HepG2 (cell line): ENCODE measurements around the gene SDK2.

Experiments used
- CBX1 ChIP-seq: IDR thresholded peaks from one replicate; pipeline ENCODE4 v1.6.1; 2016; ENCODE audit warnings: antibody characterized with exemption, low read depth
- CEBPB ChIP-seq: IDR thresholded peaks from 2 replicates; pipeline ENCODE4 v1.6.1; 2011; ENCODE audit warnings: low read depth, low read length, improper control_type of control experiment, borderline replicate concordance
- NFIC ChIP-seq: IDR thresholded peaks from 2 replicates; pipeline ENCODE4 v1.6.1; 2012; ENCODE audit warnings: mild to moderate bottlenecking, low read length, inconsistent platforms
- PCBP2 ChIP-seq: fragments of 200-400 bp; formaldehyde crosslinking; optimal IDR thresholded peaks from 2 replicates; pipeline ENCODE3; 2018; ENCODE audit warnings: low read length, low read depth; ENCODE audit not compliant: poor library complexity, severe bottlenecking
- POLR2A ChIP-seq, 2 experiments: IDR thresholded peaks; 2 replicates each; pipeline ENCODE4 v1.6.1; 2011; ENCODE audit warnings: low read depth in 2 of 2, low read length in 2 of 2, mild to moderate bottlenecking in 1 of 2, moderate library complexity in 1 of 2; ENCODE audit not compliant: insufficient read depth in 1 of 2
- ZC3H4 ChIP-seq: sonication (generic); formaldehyde crosslinking; IDR thresholded peaks from 2 replicates; pipeline ENCODE4 v1.4.0; 2020; ENCODE audit warnings: missing genetic modification reagents, borderline replicate concordance
- ZNF224 ChIP-seq: sonication (generic); formaldehyde crosslinking; IDR thresholded peaks from 2 replicates; pipeline ENCODE4 v1.5.0; 2020; ENCODE audit warnings: mild to moderate bottlenecking, missing genetic modification reagents
- ZNF589 ChIP-seq: sonication (generic); formaldehyde crosslinking; conservative IDR thresholded peaks from 2 replicates; pipeline ENCODE4 v1.8.0; 2022; ENCODE audit warnings: mild to moderate bottlenecking, moderate library complexity, missing genetic modification reagents
- TF ChIP-seq, protein P1 (sequence below): sonication (generic); formaldehyde crosslinking; IDR thresholded peaks from 2 replicates; pipeline ENCODE4 v1.8.1; 2023; ENCODE audit warnings: missing genetic modification reagents, inconsistent platforms, borderline replicate concordance
- TF ChIP-seq, protein P2 (sequence below): IDR thresholded peaks from 2 replicates; pipeline ENCODE4 v1.6.1; 2016; ENCODE audit warnings: low read depth
- TF ChIP-seq, protein P3 (sequence below): sonication (generic); formaldehyde crosslinking; IDR thresholded peaks from 2 replicates; pipeline ENCODE4 v1.5.0; 2020; ENCODE audit warnings: mild to moderate bottlenecking, missing genetic modification reagents, moderate library complexity
- TF ChIP-seq, protein P4 (sequence below): IDR thresholded peaks from 2 replicates; pipeline ENCODE4 v1.6.1; 2016; ENCODE audit warnings: control low read depth

DNA sequence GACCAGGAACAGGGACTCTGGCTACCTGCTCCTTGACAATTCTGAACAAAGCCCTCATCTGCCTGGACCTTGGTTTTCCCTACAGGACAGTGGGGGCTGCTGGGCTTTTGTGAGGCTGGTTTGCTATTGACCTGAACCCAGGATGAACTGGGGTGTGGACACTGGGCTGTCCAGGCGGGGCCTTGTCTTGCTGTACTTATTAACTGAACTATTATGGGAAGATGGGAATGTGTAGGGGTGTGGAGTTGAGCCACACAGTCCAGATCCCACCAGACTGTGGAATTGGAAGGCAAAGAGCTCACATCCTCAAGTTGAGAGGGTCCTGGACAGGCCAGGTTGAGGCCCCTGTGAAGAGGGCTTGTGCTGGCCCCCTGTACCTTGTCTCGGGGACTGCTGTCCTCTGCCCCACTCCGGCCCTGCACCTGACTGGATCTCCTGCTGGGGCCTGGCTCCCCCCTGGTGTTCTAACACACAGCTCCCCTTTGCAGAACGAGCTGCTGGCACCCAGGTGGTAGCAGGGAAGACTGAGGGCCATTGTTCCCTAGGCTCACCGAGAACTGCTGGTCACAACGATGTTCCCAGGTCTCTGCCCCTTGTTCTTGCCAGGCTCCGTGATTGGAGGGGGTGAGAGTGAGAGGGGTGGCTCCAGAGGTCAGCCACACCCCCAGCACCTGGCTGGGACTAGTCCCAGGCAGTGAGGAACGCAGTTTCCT is 280.6 kb downstream of the SDK2 start:
- TF ChIP-seq POLR2A (IDR thresholded peaks at IDR 0.05; ENCODE audit: insufficient read depth in 1 of 2, low read depth in 2 of 2, low read length in 2 of 2) = no peak
- no peak for TF ChIP-seq CEBPB
- TF ChIP-seq CBX1 = no peak
- TF ChIP-seq, protein P1, sequence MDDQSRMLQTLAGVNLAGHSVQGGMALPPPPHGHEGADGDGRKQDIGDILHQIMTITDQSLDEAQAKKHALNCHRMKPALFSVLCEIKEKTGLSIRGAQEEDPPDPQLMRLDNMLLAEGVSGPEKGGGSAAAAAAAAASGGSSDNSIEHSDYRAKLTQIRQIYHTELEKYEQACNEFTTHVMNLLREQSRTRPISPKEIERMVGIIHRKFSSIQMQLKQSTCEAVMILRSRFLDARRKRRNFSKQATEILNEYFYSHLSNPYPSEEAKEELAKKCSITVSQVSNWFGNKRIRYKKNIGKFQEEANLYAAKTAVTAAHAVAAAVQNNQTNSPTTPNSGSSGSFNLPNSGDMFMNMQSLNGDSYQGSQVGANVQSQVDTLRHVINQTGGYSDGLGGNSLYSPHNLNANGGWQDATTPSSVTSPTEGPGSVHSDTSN (CRISPR knock-in tag) = no peak
- no peak for TF ChIP-seq NFIC
- TF ChIP-seq, protein P2, sequence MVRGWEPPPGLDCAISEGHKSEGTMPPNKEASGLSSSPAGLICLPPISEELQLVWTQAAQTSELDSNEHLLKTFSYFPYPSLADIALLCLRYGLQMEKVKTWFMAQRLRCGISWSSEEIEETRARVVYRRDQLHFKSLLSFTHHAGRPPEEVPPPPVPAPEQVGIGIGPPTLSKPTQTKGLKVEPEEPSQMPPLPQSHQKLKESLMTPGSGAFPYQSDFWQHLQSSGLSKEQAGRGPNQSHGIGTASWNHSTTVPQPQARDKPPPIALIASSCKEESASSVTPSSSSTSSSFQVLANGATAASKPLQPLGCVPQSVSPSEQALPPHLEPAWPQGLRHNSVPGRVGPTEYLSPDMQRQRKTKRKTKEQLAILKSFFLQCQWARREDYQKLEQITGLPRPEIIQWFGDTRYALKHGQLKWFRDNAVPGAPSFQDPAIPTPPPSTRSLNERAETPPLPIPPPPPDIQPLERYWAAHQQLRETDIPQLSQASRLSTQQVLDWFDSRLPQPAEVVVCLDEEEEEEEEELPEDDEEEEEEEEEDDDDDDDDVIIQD (CRISPR knock-in tag) = no peak
- TF ChIP-seq PCBP2 = no peak
- TF ChIP-seq ZC3H4 (CRISPR knock-in tag) = no peak
- TF ChIP-seq, protein P3, sequence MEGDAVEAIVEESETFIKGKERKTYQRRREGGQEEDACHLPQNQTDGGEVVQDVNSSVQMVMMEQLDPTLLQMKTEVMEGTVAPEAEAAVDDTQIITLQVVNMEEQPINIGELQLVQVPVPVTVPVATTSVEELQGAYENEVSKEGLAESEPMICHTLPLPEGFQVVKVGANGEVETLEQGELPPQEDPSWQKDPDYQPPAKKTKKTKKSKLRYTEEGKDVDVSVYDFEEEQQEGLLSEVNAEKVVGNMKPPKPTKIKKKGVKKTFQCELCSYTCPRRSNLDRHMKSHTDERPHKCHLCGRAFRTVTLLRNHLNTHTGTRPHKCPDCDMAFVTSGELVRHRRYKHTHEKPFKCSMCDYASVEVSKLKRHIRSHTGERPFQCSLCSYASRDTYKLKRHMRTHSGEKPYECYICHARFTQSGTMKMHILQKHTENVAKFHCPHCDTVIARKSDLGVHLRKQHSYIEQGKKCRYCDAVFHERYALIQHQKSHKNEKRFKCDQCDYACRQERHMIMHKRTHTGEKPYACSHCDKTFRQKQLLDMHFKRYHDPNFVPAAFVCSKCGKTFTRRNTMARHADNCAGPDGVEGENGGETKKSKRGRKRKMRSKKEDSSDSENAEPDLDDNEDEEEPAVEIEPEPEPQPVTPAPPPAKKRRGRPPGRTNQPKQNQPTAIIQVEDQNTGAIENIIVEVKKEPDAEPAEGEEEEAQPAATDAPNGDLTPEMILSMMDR (CRISPR knock-in tag) = no peak
- TF ChIP-seq ZNF224 (CRISPR knock-in tag) = no peak
- TF ChIP-seq, protein P4, sequence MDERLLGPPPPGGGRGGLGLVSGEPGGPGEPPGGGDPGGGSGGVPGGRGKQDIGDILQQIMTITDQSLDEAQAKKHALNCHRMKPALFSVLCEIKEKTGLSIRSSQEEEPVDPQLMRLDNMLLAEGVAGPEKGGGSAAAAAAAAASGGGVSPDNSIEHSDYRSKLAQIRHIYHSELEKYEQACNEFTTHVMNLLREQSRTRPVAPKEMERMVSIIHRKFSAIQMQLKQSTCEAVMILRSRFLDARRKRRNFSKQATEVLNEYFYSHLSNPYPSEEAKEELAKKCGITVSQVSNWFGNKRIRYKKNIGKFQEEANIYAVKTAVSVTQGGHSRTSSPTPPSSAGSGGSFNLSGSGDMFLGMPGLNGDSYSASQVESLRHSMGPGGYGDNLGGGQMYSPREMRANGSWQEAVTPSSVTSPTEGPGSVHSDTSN = no peak
- no peak for TF ChIP-seq ZNF589 (CRISPR knock-in tag)
